ENCODE results near the gene TTC4.

The TTC4 gene

DNA sequence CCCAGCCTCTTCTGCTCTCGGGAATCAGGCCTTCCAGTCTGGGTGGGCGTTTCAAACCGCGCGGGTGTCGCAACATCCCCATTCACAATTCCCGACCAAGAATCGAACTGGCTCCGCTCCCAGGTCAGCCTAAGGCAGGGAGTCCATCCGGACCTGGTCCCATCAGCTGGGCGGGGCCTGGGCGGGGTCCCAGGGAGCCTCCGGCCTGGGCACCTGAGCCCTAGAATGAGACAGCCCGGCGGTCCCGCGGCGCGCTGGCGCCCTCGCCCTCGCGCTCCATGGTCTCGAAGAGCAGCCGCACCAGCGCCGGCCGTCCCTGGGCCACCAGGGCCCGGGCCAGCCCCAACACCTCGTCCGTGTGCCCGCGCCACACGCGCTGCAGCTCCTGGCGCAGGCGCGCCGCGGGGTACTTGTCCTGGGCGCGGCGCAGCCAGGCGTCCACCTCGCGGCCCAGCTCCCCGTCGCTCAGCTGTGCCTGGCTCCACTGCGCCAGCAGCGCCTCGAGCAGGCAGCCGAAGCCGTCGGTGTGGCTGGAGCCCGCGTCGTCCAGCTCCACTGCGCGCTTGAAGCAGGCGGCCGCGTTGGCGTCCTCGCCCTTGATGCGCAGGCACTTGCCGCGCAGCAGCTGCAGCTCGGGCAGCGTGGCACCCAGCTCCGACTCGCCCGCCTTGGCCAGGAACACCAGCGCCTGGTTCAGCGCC, 65.5 kb downstream of the TTC4 start:
- Histone ChIP-seq H3K4me2 (ENCODE audit: low read depth, low read length) (no peak overlapping the region), H3F3A (ENCODE audit: insufficient read depth, low read length) (no peaks in the 10 kb centered on the region), H3K9me2 (replicated peaks; ENCODE audit: insufficient read depth, low read length) (no peaks in the 10 kb centered on the region), H3K9ac (ENCODE audit: low read length) (no peak overlapping the region), H3K4me1 (ENCODE audit: low read length) (no peaks in the 10 kb centered on the region), H3K9me3 (replicated peaks; ENCODE audit: insufficient read depth, low read length) (no peaks in the 10 kb centered on the region), H3K4me3 (ENCODE audit: low read length) (no peak overlapping the region), H3K79me2 (ENCODE audit: low read length) (no peaks in the 10 kb centered on the region), H3K36me3 (replicated peaks; ENCODE audit: insufficient read depth, low read length) (no peaks in the 10 kb centered on the region), H4K20me1 (ENCODE audit: insufficient read depth, low read length) (no peaks in the 10 kb centered on the region), H2AFZ (ENCODE audit: low read length) (no peak overlapping the region), H3K27me3 (replicated peaks; ENCODE audit: insufficient read depth, low read length) (no peaks in the 10 kb centered on the region), H3K27ac (ENCODE audit: low read length) (no peak overlapping the region)
- DNase-seq: no peak
- TF ChIP-seq, protein P1, sequence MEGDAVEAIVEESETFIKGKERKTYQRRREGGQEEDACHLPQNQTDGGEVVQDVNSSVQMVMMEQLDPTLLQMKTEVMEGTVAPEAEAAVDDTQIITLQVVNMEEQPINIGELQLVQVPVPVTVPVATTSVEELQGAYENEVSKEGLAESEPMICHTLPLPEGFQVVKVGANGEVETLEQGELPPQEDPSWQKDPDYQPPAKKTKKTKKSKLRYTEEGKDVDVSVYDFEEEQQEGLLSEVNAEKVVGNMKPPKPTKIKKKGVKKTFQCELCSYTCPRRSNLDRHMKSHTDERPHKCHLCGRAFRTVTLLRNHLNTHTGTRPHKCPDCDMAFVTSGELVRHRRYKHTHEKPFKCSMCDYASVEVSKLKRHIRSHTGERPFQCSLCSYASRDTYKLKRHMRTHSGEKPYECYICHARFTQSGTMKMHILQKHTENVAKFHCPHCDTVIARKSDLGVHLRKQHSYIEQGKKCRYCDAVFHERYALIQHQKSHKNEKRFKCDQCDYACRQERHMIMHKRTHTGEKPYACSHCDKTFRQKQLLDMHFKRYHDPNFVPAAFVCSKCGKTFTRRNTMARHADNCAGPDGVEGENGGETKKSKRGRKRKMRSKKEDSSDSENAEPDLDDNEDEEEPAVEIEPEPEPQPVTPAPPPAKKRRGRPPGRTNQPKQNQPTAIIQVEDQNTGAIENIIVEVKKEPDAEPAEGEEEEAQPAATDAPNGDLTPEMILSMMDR (IDR thresholded peaks at IDR 0.05; ENCODE audit: low read length): no peak
- TF ChIP-seq EZH2 (optimal IDR thresholded peaks at IDR 0.05; ENCODE audit: low read depth, low read length): no peak

DNA sequence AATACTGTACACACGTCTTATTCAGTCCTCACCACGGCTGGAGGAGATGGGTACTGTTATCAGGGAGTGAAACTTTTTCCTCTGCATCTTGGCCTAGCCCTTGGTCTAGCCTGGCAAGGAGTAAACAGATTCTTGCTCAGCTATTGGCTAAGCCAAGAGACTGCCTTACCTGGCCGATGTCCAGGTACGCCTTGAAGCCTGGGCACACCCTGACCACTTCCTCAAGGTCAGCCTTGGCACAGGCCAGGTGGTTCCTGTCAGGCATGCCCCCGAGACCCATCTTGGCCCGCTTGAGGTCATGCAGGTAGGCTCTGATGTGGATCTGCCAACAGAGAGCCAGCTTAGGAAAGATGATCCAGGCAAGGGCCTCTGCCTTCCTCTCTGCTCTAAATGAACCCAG, 66.5 kb downstream of the TTC4 start:
- H3K36me3 ChIP-seq (replicated peaks; ENCODE audit: insufficient read depth, low read length): no peaks in the 10 kb centered on the region
- no peaks in the 10 kb centered on the region for H3K9me3 ChIP-seq (replicated peaks; ENCODE audit: insufficient read depth, low read length)
- DNase-seq: no peak
- no peak overlapping the region for H3K9ac ChIP-seq (ENCODE audit: low read length)
- H3K79me2 ChIP-seq (ENCODE audit: low read length): no peaks in the 10 kb centered on the region
- H3K4me3 ChIP-seq (ENCODE audit: low read length): no peak overlapping the region
- H3K9me2 ChIP-seq (replicated peaks; ENCODE audit: insufficient read depth, low read length): no peaks in the 10 kb centered on the region
- H3F3A ChIP-seq (ENCODE audit: insufficient read depth, low read length): no peaks in the 10 kb centered on the region
- no peaks in the 10 kb centered on the region for H3K4me1 ChIP-seq (ENCODE audit: low read length)
- TF ChIP-seq, protein P1 (IDR thresholded peaks at IDR 0.05; ENCODE audit: low read length): no peak
- TF ChIP-seq EZH2phosphoT487 (IDR thresholded peaks at IDR 0.05; ENCODE audit: low read length) (no peak), EZH2 (optimal IDR thresholded peaks at IDR 0.05; ENCODE audit: low read depth, low read length) (no peak)
- H3K27me3 ChIP-seq (replicated peaks; ENCODE audit: insufficient read depth, low read length): no peaks in the 10 kb centered on the region
- no peak overlapping the region for H3K27ac ChIP-seq (ENCODE audit: low read length)
- no peak overlapping the region for H3K4me2 ChIP-seq (ENCODE audit: low read depth, low read length)
- no peak overlapping the region for H2AFZ ChIP-seq (ENCODE audit: low read length)
- H4K20me1 ChIP-seq (ENCODE audit: insufficient read depth, low read length): no peaks in the 10 kb centered on the region

DNA sequence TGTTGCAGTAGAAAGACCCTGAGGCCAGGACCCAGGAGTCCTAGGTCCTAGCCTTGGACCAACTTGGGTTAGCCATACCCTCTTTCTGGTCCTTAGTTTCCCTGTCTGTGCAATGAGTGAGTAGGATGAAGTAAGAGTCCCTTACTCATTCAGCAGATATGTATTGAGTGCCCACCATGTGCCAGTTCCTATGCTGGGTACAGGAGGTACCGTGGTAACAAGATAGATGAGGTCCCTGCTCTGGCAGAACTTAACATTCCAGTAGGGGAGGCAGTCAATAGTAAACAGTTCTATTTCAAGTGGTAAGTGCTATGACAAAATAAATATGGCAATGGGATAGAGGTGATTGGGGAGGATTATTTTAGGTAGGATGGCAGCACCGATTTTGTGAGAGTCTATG, 66.9 kb downstream of the TTC4 start:
- TF ChIP-seq EZH2 (optimal IDR thresholded peaks at IDR 0.05; ENCODE audit: low read depth, low read length) (no peak), EZH2phosphoT487 (IDR thresholded peaks at IDR 0.05; ENCODE audit: low read length) (no peak)
- TF ChIP-seq, protein P1 (IDR thresholded peaks at IDR 0.05; ENCODE audit: low read length): no peak
- Histone ChIP-seq H3K79me2 (ENCODE audit: low read length) (no peaks in the 10 kb centered on the region), H3K9ac (ENCODE audit: low read length) (no peak overlapping the region), H3K27me3 (replicated peaks; ENCODE audit: insufficient read depth, low read length) (no peaks in the 10 kb centered on the region), H3K27ac (ENCODE audit: low read length) (no peak overlapping the region), H2AFZ (ENCODE audit: low read length) (no peak overlapping the region), H3K4me3 (ENCODE audit: low read length) (no peak overlapping the region), H3K36me3 (replicated peaks; ENCODE audit: insufficient read depth, low read length) (no peaks in the 10 kb centered on the region), H3K9me2 (replicated peaks; ENCODE audit: insufficient read depth, low read length) (no peaks in the 10 kb centered on the region), H3F3A (ENCODE audit: insufficient read depth, low read length) (no peaks in the 10 kb centered on the region), H3K9me3 (replicated peaks; ENCODE audit: insufficient read depth, low read length) (no peaks in the 10 kb centered on the region), H4K20me1 (ENCODE audit: insufficient read depth, low read length) (no peaks in the 10 kb centered on the region), H3K4me2 (ENCODE audit: low read depth, low read length) (no peak overlapping the region), H3K4me1 (ENCODE audit: low read length) (no peaks in the 10 kb centered on the region)
- DNase-seq: no peak

Measured in MM.1S (cell line).